ENCODE results near the gene CCNYL1.
"Not testable (repeated sequence)": the region's sequence is repeated elsewhere in the genome, so short reads cannot be mapped to it uniquely, and the experiment has no call there.

CCNYL1 gene

DNA sequence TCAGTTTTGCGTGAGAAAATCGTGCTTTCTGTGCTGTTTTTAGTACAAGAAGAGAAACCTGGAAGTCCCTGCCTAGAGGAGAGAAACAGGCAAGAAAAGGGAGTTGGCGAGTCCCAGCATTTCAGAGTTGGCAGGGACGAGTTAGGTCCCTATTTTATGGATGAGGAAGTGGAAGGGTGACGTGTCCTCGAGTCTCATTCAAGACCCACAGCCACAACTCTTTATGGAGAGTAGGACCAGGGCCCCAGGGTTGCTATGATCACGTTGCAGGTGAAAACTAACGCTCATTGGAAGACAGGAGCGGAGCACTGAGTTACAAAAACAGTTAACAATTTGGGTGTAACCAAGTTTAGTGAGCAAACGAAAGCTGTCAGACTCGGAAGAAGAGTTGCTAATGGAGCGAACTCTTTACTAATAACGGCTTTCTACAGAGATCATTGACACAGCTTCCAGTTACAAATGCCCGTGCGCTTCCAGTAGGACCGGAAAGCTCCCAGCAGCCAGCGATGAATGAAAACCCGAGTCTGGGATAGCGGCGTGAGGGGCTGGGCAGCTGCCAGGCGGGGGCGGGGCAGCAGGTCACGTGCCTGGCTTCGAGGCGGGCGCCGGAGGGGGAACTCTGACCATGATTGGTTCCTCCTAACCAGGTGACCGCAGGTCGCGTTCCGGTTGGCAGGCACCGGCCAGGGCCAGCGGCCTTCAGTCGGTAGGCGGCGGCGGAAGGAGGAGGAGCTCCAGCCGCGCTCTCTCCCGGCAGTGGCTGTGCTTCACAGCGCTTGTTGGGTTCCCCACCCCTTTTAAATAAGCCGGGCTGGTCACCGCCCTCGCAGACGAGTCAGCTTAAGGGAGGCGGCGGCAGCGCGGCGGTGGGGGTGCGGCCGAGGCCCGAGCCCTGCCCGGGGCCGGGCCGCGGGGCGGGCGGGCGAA, at the start of gene CCNYL1:
Gene CCNYL1 (plus strand): TSS at position 827 of the 927 bp plus-strand sequence. CDS start 257 bp downstream, outside the sequence.
- peak; percentile 100 for DNase-seq (ENCODE audit: low spot score)

DNA sequence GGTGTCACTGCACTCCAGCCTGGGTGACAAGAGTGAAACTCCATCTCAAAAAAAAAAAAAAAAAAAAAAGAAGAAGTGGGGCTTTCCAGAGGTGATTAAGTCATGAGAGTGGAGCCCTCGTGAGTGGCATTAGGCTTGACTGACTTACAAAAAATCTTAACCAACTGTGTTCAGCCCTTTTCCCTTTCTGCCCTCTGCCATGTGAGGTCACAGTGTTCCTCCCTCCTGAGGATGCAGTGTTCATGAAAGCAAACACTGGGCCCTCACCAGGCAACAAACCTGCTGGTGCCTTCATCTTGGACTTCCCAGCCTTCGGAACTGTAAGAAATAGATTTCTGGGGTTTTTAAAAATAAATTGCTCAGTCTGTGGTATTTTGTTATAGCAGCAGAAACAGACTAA, 49.2 kb upstream of the CCNYL1 start:
- DNase-seq (ENCODE audit: low spot score), result no peak

DNA sequence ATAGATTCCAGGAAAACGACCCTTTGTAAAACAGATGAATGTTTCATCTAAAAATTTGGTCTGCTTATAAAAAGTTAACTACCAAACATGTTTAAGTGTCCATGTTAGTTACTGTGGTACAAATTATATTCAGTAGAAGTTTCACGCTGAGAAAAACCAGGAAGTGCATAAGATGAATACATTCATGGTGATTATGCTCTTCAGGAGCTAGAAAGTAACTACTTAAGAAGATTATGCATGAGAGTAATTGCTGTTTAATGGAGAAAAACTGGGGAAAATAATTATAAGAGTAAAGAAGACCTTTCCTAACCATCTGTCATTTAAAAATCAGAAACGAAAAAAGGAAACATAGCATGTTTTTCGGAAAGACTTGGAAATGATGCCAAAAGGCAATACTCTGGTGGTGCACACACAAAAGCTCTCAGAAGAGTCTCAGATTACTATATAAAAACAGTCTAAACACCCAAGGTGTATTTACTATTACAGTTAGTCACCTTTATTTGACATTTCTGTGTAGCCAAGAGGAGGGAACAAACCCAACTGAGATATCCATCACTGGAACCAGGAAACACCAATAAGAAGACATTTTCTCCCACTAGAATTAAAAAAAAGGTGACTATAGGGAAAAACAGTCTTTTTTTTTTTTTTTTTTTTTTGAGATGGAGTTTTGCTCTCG, 47.4 kb upstream of the CCNYL1 start:
- DNase-seq (ENCODE audit: low spot score), result no peak

DNA sequence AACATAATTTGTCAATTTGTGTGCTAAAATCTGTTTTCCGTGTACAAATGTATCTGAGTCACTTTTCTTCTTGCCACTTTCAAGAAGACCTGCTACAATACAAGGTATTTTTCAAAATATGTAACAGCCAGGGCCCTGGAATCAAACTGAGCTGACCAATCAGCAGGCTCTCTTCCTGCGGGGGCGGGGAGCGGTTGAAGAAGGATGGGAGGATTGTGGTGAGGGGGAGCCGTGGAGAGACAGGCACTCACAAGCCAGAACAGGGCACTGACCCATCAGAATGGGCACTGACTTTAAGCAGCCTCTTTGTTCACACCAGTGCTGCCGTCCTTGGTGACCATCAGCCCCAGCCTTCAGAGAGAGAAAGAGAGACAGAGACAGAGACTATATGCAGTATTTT, 40.6 kb upstream of the CCNYL1 start:
- no peak for DNase-seq (ENCODE audit: low spot score)

DNA sequence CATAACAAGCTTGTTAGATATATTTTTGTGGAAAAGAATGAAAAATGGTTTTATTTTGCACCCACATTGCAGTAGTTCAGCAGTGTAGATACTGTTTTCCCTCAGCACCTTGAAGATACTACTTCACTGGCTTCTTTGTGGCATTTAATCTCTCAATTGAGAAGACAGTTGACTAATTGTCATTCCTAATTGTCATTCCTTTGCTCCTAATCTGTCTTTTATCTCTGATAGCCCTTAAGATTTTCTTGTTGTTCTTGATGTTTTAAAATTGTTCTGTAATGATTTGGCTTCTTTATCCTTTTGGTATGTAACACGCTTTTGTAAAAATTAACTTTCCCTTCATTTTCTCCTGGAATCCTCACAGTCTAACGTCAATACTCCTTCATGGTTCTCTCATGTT, 38.0 kb upstream of the CCNYL1 start:
- DNase-seq (ENCODE audit: low spot score), result no peak

DNA sequence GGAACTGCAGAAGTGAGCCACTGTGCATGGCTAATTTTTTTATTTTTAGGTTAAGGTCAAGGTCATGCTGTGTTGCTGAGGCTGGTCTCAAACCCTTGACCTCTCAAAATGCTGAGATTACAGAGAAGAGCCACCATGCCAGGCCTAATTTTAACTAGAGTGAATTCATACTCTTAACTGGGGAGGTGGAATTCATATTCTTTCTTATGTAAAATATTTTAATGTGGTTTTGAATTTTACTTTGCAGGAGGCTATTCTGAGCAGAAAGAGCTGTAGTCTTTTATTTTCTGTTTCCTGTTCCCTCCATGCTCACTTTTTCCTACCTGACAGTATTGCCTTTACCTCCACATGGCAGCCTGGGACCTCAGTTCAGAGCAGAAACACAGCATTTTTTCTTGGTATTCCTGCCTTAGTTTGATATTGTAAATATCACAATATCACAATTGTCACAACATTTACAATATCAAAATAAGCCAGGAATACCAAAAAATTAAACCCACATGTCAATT, 37.1 kb upstream of the CCNYL1 start:
- no peak for DNase-seq (ENCODE audit: low spot score)

DNA sequence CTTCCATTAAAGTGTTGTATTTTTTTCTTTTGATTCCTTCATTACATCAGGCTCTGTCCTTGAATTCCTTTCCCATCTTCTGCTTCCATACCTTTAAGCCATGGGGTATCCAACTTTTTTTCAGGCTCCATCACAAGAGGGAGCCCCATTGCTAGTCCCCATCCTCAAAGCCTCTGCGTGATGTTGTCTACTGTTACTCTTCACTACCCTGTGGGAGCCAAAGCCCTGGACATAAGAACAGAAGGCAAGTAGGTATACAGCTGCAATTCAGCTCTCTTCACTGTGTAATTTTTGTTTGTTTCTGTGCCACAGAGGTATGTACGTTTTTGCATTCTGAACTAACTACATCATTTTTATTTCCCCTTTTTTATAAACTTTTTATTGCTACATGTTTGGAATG, 36.6 kb upstream of the CCNYL1 start:
- no peak for DNase-seq (ENCODE audit: low spot score)

DNA sequence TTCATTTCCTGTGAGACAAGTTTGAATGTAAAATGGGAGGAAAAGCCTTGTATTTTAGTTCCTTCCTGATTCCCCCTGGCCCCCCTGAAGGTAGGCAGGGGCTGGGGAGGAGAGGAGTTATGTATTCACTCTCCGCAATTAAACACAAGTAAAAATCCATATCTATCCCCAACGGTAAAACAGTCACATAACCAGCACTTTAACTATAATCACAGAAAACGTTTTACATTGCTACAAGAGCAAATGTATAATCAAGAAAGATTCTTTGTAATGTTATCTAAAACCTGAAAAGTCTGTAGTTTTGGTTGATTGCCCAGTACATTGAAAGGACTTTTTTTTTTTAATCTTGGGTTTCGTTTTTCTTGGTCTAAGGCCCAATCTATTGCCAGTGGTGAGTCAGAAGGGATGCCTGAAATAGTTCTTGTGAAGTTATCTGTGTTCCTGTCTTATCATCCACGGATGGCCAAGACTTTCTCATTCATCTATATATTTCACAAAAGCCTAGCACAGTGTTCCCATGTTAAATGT, 34.5 kb upstream of the CCNYL1 start:
- peak; percentile 67 for DNase-seq (ENCODE audit: low spot score)

DNA sequence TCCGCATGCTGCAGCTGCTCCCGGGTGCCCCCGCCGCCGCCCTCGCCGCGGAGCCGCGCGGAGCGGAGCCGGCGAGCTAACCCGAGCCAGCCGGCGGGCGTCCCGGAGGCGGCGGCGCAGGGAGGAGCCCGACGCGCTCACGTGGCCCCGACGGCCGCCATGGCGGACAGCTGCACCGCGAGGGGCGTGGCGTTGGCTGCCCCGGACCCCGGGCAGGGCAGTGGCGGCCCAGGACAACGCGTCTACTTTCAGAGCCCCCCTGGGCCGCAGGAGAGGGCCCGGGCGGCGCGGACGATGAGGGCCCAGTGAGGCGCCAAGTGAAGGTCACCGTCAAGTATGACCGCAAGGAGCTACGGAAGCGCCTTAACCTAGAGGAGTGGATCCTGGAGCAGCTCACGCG, 30.0 kb upstream of the CCNYL1 start:
- no peak for DNase-seq (ENCODE audit: low spot score)

DNA sequence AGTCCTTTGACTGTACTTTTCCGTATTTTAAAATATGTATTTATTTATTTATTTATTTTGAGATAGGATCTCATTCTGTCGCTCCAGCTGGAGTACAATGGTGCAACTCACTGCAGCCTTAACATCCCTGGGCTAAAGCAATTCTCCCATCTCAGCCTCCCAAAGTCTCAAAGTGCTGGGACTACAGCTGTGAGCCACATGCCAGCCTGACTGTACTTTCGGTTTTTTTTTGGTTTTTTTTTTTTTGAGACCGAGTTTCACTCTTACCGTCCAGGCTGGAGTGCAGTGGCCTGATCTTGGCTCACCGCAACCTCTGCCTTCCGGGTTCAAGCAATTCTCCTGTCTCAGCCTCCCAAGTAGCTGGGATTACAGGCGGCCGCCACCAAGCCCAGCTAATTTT, 28.9 kb upstream of the CCNYL1 start:
- DNase-seq (ENCODE audit: low spot score), result no peak

DNA sequence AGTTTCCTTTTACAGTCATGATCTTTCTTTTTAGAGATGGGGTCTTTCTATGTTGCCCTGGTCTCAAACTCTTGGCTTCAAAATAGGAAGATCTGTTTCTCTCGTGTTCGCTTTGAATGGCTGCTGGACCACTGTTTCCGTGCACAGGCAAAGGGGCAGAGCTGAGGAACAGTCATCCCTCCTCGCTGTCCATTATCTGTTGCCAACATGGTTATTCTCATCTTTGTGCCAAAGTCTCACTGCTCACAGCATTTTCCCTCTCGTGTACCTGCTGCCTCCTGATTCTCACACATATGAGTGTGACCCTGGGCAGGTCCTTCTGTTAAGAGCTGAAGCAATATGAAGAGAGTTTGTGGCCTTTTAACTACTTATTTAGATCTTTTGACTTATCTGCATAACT, 28.0 kb upstream of the CCNYL1 start:
- no peak for DNase-seq (ENCODE audit: low spot score)

DNA sequence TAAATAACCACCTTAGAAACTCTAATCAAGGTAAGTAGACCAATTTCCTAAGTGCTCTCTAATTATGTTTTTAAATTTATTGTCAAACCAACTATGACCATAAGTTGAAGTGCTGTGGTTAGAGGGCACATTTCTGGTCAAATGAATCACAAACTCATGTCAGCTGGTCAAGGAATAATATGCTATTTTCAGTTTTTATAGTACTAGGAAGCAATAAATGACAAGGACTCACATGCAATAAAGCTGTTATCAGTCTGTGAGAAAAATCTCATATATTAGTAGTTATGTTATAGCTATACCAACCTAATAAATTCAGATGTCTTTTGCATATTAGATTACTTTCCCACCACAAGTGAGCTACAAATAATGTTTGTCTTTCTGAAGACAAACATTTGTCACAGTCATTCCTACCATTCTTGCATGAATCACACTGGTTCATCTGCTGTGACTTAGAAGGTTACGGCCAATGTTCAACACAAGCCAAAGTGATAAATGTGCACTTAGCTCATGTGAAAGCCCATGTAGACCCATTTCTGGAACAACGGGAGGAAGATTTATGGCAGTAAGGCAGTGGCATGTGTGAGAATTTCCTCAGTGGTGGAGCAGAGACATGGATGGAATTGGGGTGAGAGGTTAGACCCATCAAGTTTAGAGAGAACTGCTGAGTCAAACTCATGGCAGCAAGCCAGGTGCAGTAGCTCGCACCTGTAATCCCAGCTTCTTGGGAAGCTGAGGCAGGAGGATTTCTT, 27.4 kb upstream of the CCNYL1 start:
- DNase-seq (ENCODE audit: low spot score), result peak; percentile 53

DNA sequence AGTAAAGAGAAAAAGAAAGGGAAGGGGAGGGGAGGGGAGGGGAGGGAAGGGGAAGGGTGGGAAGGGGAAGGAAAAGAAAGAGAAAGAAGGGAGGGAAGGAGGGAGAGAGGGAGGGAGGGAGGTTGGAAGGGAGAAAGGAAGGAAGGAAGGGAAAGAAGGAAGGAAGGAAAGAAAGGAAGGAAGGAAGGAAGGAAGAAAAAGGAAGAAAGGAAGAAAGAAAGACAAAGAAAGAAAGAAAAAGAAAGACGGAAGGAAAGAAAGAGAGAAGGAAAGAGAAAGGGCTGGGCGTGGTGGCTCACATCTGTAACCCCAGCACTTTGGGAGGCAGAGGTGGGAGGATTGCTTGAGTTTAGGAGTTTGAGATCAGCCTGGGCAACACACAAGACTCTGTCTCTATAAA, 24.6 kb upstream of the CCNYL1 start:
- no peak for DNase-seq (ENCODE audit: low spot score)

DNA sequence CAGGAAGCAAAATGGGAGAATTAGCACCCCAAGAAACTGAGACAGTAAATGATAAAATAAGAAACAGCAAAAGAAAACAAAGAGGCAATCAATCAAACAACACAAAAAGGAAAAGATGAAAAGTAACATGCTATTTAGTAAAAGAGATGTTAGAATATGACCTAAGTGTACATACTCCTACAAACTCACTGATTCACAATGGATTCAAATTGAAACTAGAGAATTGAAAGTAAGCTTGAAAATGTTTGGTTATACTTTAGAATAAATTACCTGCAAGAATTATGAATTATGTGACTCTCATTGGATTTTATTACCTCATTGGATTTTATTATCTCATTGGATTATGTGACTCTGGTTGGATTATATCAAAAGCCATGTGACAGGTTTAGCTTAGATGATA, 22.8 kb upstream of the CCNYL1 start:
- no peak for DNase-seq (ENCODE audit: low spot score)

DNA sequence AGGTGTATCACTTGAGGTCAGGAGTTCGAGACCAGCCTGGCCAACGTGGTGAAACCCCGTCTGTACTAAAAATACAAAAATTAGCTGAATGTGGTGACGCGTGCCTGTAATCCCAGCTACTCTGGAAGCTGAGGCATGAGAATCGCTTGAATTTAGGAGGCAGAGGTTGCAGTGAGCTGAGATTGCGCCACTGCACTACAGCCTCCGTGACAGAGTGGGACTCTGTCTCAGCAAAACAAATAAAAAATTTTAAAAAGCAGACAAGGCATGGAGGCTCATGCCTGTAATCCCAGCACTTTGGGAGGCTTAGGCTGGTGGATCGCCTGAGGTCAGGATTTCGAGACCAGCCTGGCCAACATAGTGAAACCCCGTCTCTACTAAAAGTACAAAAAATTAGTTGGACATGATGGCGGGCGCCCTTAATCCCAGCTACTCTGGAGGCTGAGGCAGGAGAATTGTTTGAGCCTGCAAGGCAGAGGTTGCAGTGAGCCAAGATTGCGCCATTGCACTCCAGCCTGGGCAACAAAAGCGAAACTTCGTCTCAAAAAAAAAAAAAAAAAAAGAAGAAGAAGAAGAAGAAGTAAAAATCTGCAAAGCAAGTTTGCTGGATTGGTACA, 20.5 kb upstream of the CCNYL1 start:
- not testable (repeated sequence) for DNase-seq (ENCODE audit: low spot score)

DNA sequence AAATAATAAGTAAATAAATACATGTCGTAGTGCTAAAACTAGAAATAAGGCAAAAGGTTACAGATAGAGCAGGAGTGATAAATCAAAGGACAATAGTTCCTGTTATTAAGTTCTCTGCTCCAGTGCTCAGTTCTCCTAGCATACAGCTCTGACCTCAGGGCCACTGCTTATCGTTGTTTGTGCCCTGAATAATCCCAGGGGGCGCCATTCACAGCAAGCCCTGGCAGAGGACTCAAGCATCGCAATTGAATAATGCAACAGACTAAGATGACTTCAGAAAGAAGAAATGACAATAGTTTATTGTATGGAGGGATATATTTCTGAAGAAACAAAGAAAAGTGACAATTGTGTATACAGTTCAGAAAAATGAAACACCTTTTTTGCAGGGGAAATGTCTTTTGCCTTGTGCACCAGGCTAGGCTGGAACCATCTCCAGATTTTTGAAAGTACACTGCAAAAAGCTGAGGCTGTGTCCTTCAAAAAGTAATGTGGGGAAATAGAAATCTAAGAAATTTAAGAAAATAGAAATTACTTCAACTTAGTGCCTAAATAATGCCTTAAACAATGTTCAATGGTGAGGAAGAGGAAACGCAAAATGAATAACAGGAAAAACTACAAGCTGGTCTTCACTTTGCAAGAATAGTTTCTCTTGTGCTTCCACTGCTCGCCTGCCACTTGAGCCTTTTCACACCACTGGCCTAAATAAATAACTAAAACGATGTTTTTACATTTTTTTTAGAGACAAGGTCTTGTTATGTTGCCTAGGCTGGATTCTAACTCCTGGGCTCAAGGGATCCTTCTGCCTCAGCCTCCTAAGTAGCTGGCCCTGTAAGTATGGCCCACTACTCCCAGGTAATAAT, 19.0 kb upstream of the CCNYL1 start:
- no peak for DNase-seq (ENCODE audit: low spot score)

DNA sequence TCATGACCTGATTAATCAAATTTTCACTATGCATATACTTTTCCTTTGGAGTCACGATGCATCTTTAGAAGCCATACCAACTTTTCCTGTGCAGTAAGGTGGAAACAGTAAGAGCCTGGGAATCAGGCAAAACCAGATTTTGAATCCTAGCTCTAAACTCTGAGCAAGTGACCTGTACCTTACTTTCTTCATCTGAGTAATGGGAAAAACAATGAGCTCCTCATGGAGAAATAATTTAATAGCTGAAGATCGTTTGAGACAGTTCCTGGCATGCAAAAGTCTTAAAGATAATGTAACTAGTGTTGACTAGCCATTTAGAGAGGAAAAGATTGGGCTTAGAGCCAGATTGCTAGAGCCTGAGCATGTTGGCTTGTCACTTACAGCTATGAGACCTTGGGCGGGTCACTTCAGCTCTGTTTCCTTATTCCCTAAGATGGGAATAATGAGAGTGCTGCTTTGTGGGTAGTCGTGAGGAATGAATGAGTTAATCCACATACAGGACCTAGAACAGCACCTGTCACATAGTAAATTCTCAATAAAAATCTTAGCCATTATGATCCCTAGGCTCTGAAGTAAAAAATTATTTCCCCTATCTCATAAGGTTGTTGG, 17.7 kb upstream of the CCNYL1 start:
- DNase-seq (ENCODE audit: low spot score), result no peak

DNA sequence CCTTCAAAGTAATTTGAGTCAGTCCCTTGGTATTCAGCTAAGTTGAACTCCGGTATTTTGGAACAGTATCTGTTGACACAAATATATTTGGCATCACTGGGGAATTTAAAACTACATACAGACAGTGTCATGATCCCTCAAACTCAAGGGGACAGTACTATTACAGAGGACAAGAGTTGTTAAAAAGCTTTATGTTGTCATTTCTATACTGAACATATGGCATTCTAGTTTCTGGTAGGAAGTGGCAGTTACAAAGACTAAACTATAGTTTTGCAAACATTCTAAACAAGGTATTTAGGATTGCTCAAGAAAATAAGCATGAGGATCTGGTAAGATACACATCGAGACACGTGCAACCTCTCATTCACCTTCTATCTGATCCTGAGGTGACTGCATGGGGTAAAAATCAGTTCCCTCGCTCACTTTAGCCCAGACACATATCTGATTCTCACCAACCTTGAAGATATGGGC, 16.6 kb upstream of the CCNYL1 start:
- peak; percentile 47 for DNase-seq (ENCODE audit: low spot score)

DNA sequence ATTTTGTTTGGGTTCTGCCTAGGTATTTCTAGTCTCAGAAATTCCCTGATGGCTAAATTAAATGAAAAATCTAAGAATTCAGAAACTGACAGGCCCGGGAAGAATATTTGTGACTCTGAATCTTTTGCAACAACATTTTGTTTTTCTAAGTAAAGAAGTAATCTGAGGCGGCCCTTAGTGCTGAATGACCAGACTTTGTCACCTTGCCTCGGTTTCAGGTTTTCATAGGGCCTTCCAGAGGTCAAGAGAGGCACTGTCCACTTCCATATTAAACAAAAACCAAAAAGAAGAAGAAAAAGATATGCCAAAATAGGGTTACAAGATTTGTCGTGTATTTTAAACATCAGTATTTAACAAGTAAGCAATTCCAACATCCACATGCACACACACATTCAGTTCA, 16.1 kb upstream of the CCNYL1 start:
- DNase-seq (ENCODE audit: low spot score), result no peak

DNA sequence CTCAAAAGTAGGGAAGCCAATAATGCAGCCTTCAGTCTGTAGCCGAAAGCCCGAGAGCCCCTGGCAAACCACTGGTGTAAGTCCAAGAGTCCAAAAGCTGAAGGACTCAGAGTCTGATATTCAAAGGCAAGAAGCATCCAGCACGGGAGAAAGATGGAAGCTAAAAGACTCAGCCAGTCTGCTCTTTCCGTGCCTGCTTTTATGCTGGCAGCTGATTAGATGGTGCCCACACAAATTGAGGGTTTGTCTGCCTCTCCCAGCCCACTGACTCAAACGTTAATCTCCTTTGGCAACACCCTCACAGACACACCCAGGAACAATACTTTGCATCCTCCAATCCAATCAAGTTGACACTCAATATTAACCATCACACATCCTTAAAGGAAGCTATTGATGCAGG, 14.5 kb upstream of the CCNYL1 start:
- DNase-seq (ENCODE audit: low spot score), result not testable (repeated sequence)

Measured in GM03348 (cell line).